Esophagus muscularis mucosa (tissue), 4 donors: ENCODE measurements around the gene MEAK7. TPM values are rescaled to one million over a fixed set of nuclear protein-coding genes. Genes with fewer than 3 reads are reported as not detected.

Experiments used
- DNase-seq: peaks from one replicate; pipeline ENCODE4 v3.0.0-alpha.2; 2017; ENCODE audit errors: extremely low spot score
- H3K27ac ChIP-seq, 4 donors: fragments of 200-600 bp; sonication (generic); replicated peaks in 1 of 4; 1 replicate in 3 of 4; 2 replicates in 1 of 4; pipeline ENCODE4 v1.5.1; 2016 to 2019; ENCODE audit warnings: mild to moderate bottlenecking in 1 of 4
- H3K27me3 ChIP-seq, 4 donors: fragments of 200-600 bp; sonication (generic); one replicate each; pipeline versions ENCODE4 v1.5.1 to v1.6.0; 2016 to 2019
- H3K36me3 ChIP-seq, 4 donors: fragments of 200-600 bp; sonication (generic); one replicate each; pipeline ENCODE4 v1.5.1; 2016 to 2019
- H3K4me1 ChIP-seq, 4 donors: fragments of 200-600 bp; sonication (generic); one replicate each; pipeline ENCODE4 v1.5.1; 2016 to 2019
- H3K4me3 ChIP-seq, 4 donors: fragments of 200-600 bp; sonication (generic); 1 replicate in 2 of 4; 2 replicates in 2 of 4; pipeline ENCODE4 v1.5.1; 2016 to 2019; ENCODE audit warnings: mild to moderate bottlenecking in 4 of 4, moderate library complexity in 1 of 4
- H3K9me3 ChIP-seq, 4 donors: fragments of 200-600 bp; sonication (generic); 1 replicate in 3 of 4; 2 replicates in 1 of 4; pipeline ENCODE4 v1.5.1; 2016 to 2019
- EP300 ChIP-seq: sonication (generic); formaldehyde crosslinking; IDR thresholded peaks from one replicate; pipeline ENCODE4 v1.6.1; 2017; ENCODE audit warnings: antibody characterized with exemption
- POLR2A ChIP-seq: fragments of 450-650 bp; IDR thresholded peaks from one replicate; pipeline ENCODE4 v1.6.1; 2017; ENCODE audit warnings: antibody characterized with exemption, moderate library complexity, mild to moderate bottlenecking, low read depth
- POLR2AphosphoS5 ChIP-seq, 2 donors: sonication (generic); formaldehyde crosslinking; IDR thresholded peaks; one replicate each; pipeline ENCODE4 v1.6.1; 2017; ENCODE audit warnings: antibody characterized with exemption in 2 of 2
- WGBS: methylation state at CpG from one replicate; pipeline ENCODE4 v1.1.5; 2018; 5-methylcytosine and 5-hydroxymethylcytosine counted together
- intact Hi-C: fragments of 100-400 bp; cut with DNase I; formaldehyde crosslinking; loops from one replicate; pipeline ENCODE4 v1.15.1; 2023
- total RNA-seq, 4 donors: library from RNA; depleted of rRNA; stranded (reverse); fragments of >200 nt; gene quantifications; one replicate each; pipeline versions ENCODE4 v1.1.0 to v1.2.1, GENCODE V29; 2016
- TF ChIP-seq, protein P1 (sequence below), 3 experiments: fragments of 200-600 bp in 2 of 3; fragments of 450-650 bp in 1 of 3; sonication (generic) in 2 of 3; IDR thresholded peaks; one replicate each; pipeline ENCODE4 v1.5.1; 2017 to 2019; ENCODE audit warnings: antibody characterized with exemption in 3 of 3, mild to moderate bottlenecking in 2 of 3, moderate library complexity in 1 of 3

Gene MEAK7, protein sequence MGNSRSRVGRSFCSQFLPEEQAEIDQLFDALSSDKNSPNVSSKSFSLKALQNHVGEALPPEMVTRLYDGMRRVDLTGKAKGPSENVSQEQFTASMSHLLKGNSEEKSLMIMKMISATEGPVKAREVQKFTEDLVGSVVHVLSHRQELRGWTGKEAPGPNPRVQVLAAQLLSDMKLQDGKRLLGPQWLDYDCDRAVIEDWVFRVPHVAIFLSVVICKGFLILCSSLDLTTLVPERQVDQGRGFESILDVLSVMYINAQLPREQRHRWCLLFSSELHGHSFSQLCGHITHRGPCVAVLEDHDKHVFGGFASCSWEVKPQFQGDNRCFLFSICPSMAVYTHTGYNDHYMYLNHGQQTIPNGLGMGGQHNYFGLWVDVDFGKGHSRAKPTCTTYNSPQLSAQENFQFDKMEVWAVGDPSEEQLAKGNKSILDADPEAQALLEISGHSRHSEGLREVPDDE
- total RNA-seq = 10 to 100 TPM in 2 of 4 donors, 1 to 10 TPM in 2; 8.3 to 13.0 (median 9.6) TPM

DNA sequence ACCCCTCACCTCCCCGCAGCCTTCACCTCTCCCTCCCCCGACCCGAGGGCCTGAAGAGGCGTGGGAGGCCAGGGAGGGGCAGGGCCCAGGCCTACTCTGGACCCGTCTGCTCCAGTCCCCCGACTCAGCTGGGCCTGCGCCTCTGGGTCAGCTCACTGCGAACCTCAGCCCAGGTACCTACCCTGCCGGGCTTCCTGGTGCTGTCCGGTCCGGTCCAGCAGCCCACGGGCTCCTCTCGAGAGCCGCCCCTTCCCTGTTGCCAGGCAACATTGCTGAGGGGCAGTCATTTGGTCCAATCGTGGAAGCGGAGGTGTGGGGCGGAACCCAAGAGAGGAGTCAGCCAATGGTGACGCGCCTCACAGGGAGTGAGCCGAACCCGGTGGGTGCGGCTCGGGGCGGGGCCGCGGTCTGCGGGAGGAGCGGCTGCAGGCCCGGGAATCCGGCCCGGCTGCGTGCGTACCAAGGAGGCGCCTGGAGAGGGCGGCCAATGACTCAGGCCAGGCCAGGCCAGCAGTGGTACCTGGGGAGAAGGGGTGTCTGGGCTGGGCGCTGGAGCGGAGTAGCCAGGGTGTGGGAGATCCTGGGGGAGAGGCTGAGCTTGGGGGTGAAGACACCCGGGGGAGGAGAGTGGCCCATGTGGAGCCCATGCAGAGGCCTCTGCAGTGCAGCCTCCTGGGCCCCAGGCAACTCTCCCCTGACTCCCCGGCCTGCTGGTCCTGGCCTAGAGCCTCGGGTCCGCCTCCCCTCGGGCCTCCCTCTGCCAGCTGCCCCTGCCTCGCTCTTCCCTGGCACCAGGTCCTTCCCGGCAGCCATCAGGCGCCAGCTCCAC is at the start of gene MEAK7:
Gene MEAK7, minus strand, starts transcription at position 240 of the 829 bp plus-strand sequence. CDS start 6,573 bp downstream, outside the sequence.
- 10% methylated on average over 7 of the region's 45 CpGs for WGBS
- TF ChIP-seq, protein P1, sequence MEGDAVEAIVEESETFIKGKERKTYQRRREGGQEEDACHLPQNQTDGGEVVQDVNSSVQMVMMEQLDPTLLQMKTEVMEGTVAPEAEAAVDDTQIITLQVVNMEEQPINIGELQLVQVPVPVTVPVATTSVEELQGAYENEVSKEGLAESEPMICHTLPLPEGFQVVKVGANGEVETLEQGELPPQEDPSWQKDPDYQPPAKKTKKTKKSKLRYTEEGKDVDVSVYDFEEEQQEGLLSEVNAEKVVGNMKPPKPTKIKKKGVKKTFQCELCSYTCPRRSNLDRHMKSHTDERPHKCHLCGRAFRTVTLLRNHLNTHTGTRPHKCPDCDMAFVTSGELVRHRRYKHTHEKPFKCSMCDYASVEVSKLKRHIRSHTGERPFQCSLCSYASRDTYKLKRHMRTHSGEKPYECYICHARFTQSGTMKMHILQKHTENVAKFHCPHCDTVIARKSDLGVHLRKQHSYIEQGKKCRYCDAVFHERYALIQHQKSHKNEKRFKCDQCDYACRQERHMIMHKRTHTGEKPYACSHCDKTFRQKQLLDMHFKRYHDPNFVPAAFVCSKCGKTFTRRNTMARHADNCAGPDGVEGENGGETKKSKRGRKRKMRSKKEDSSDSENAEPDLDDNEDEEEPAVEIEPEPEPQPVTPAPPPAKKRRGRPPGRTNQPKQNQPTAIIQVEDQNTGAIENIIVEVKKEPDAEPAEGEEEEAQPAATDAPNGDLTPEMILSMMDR (IDR thresholded peaks at IDR 0.05) = peak in 2 of 3 experiments; percentile 9 to 10
- TF ChIP-seq EP300 = no peak
- peak; percentile 86 to 89 for TF ChIP-seq POLR2AphosphoS5 (IDR thresholded peaks at IDR 0.05)
- TF ChIP-seq POLR2A = peak; percentile 27
- peak; percentile 99 for DNase-seq
- Histone ChIP-seq H3K4me1 (peaks cover 13 to 40% (median 31%) of the 10 kb centered on the region in 4 donors), H3K4me3 (peak within 1 kb of the TSS; percentile 64 to 79 (median 77)), H3K9me3 (no peaks in the 10 kb centered on the region), H3K27ac (peak within 1 kb of the TSS; percentile 78 to 92 (median 87)), H3K27me3 (no peaks in the 10 kb centered on the region), H3K36me3 (peaks cover 0 to 22% (median 13%) of the 10 kb centered on the region in 4 donors)
- intact Hi-C loops = loop anchor here (5.0 kb wide), 1 partner anchor 542 kb away; no protein-coding TSS in a partner anchor

DNA sequence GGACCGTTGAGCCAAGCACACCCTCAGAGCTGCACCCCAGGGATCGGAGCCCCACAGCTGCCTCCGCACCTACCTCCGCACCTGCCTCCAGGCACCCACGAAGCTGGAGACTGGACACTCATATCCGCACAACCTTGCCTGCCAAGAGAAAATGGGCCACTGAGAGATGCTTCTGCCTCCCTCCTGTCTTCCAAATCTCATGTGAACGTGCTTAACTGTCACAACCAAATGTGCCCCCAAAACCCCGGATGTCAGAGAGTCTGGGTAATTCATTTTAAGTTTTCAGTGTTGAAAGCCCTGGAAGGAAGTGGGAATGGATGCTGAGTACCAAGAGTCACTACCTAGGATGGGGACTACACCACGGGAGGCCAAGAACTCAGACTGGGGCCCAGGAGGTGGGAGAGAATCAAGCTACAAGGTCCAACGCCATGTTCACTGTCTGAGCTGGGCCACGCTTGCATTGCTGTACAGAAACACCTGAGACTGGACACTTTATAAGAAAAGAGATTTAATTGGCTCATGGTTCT is 49.5 kb upstream of the MEAK7 start:
- TF ChIP-seq, protein P1 (IDR thresholded peaks at IDR 0.05) = no peak
- TF ChIP-seq EP300 = no peak
- no peak for TF ChIP-seq POLR2A
- 89% methylated on average over 11 of the region's 11 CpGs for WGBS
- no peaks in the 10 kb centered on the region for H3K36me3 ChIP-seq
- peaks cover 0 to 11% (median 0%) of the 10 kb centered on the region in 4 donors for H3K27me3 ChIP-seq
- H3K27ac ChIP-seq = no peak overlapping the region
- no peaks in the 10 kb centered on the region for H3K4me1 ChIP-seq
- intact Hi-C loops = no loop called here
- H3K9me3 ChIP-seq = no peaks in the 10 kb centered on the region
- no peak overlapping the region for H3K4me3 ChIP-seq
- DNase-seq = no peak

DNA sequence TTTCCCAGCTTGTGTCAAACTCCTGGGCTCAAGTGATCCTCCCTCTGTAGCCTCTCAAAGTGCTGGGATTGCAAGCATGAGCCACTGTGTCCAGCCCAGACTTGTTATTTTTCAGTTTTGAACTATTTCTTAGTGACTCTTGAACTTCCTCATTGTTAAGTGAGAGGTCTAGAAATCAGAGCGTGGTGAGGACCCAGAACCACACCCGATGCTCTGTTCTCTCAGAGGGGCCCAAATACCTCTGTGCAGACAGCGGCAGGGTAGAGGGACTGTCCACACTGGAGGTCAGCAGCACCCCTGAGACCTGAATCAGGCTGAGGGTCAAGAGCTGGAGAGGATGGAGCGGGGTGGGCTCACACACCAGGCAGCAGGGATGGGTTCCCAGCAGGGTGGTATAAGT is 47.7 kb upstream of the MEAK7 start:
- no peaks in the 10 kb centered on the region for H3K9me3 ChIP-seq
- 68% methylated on average over 4 of the region's 4 CpGs for WGBS
- H3K36me3 ChIP-seq = no peaks in the 10 kb centered on the region
- TF ChIP-seq EP300 (no peak), POLR2AphosphoS5 (IDR thresholded peaks at IDR 0.05) (no peak), POLR2A (no peak)
- TF ChIP-seq, protein P1 (IDR thresholded peaks at IDR 0.05) = no peak
- intact Hi-C loops = no loop called here
- DNase-seq = no peak
- no peak overlapping the region for H3K27ac ChIP-seq
- no peaks in the 10 kb centered on the region for H3K4me1 ChIP-seq
- no peak overlapping the region for H3K4me3 ChIP-seq
- H3K27me3 ChIP-seq = peaks cover 0 to 7% (median 0%) of the 10 kb centered on the region in 4 donors

DNA sequence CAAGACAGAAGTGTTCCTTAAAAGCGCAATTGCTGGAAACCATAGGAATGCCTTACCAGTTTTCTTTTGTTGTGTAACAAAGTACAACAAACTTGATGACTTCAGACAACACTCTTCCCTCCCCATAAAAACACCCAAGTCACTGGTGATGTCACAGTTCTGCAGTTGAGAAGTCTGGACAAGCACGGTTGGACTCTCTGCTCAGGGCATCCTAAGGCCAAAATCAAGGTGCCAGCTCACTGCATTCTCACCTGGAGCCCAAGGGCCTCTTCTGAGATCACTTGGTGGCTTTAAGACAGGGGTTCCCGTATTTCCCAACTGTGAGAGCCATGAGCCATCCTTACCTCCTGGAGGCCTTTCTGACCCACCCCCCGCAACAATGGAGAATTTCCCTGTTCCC is 45.6 kb upstream of the MEAK7 start:
- TF ChIP-seq EP300 (no peak), POLR2A (no peak), POLR2AphosphoS5 (IDR thresholded peaks at IDR 0.05) (no peak)
- TF ChIP-seq, protein P1 (IDR thresholded peaks at IDR 0.05) = no peak
- no peak for DNase-seq
- H3K36me3 ChIP-seq = no peaks in the 10 kb centered on the region
- no peaks in the 10 kb centered on the region for H3K4me1 ChIP-seq
- H3K27me3 ChIP-seq = peaks cover 0 to 12% (median 0%) of the 10 kb centered on the region in 4 donors
- intact Hi-C loops = no loop called here
- 70% methylated on average over 4 of the region's 4 CpGs for WGBS
- H3K9me3 ChIP-seq = no peaks in the 10 kb centered on the region
- no peak overlapping the region for H3K27ac ChIP-seq
- H3K4me3 ChIP-seq = no peak overlapping the region
